Activated CD8-positive, alpha-beta T cell treated with anti-CD3 and anti-CD28 coated beads, Interleukin-2, amount 10 ng/mL, durations not matched to agents 7 days and 5 days (primary cell): ENCODE results near the gene C14orf93. TPM values are rescaled to one million over a fixed set of nuclear protein-coding genes. Genes with fewer than 3 reads are reported as not detected.

Experiments used
- ATAC-seq: fragments of 150-1000 bp; cut with Tn5 transposase; one replicate; pipeline ENCODE4 v1.10.0; 2021; ENCODE audit warnings: moderate library complexity
- CTCF ChIA-PET: fragments of 350-600 bp; sonication (Branson Sonifier 250); formaldehyde crosslinking; loops from one replicate; lab custom pipeline; 2021; ENCODE audit warnings: antibody characterized with exemption; lab: Charles Lee
- POLR2A ChIA-PET: fragments of 350-600 bp; sonication (Branson Sonifier 250); formaldehyde crosslinking; loops from one replicate; lab custom pipeline; 2021; ENCODE audit warnings: antibody characterized with exemption; lab: Charles Lee
- DNase-seq: peaks from one replicate; pipeline ENCODE4 v3.0.0-alpha.2; 2020
- H3K27ac Mint-ChIP-seq: one replicate; pipeline ENCODE4 v1.8.0; 2021; ENCODE audit warnings: mild to moderate bottlenecking, mixed read lengths
- H3K27me3 Mint-ChIP-seq: one replicate; pipeline ENCODE4 v1.8.0; 2021; ENCODE audit warnings: low read depth, mixed read lengths
- H3K36me3 Mint-ChIP-seq: one replicate; pipeline ENCODE4 v1.8.0; 2021; ENCODE audit warnings: low read depth, mixed read lengths
- H3K4me1 Mint-ChIP-seq: one replicate; pipeline ENCODE4 v1.8.0; 2021; ENCODE audit warnings: low read depth, mixed read lengths
- H3K4me3 Mint-ChIP-seq: one replicate; pipeline ENCODE4 v1.8.0; 2021; ENCODE audit warnings: mild to moderate bottlenecking, mixed read lengths
- H3K9me3 Mint-ChIP-seq: one replicate; pipeline ENCODE4 v1.8.0; 2022; ENCODE audit warnings: mixed read lengths; ENCODE audit not compliant: insufficient read depth
- total RNA-seq, 2 experiments: library from RNA; stranded (reverse); gene quantifications; one replicate each; pipeline ENCODE4 v1.2.3, GENCODE V29; 2021

Gene C14orf93
- total RNA-seq, 2 experiments from 2014 or later = 7.8 to 9.0 TPM

DNA sequence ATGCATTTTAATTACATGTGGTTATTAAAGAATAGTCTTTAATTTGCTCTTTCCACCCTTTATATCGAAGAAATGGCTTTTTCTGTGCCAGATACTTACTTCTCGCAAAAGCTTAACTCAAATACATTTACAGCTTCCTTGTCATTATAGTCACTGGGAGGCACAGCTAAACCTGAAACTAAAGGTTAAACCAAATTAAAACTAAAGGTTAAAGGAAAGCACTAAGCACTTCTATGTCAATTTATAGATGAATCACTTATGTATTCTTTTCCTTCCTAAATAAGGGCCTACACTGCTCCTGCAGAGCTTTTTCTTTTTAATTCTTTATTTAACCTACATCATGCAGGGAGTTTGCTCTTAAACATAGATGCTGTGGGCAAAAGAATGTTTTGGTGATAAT lies 9.1 kb downstream of the C14orf93 start:
- Mint-ChIP-seq H3K27ac (no peak overlapping the region), H3K9me3 (no peaks in the 10 kb centered on the region), H3K4me3 (no peak overlapping the region), H3K36me3 (no peaks in the 10 kb centered on the region), H3K4me1 (peaks cover 7% of the 10 kb centered on the region), H3K27me3 (no peaks in the 10 kb centered on the region)
- no peak for ATAC-seq
- ChIA-PET CTCF (interaction anchor here (0.9 to 2.2 kb wide), 8 partner anchors 14 to 431 kb away, joined by 3 to 14 read pairs (median 4); partner anchors contain the start of gene CDH24), POLR2A (no interaction called here)
- DNase-seq = no peak

DNA sequence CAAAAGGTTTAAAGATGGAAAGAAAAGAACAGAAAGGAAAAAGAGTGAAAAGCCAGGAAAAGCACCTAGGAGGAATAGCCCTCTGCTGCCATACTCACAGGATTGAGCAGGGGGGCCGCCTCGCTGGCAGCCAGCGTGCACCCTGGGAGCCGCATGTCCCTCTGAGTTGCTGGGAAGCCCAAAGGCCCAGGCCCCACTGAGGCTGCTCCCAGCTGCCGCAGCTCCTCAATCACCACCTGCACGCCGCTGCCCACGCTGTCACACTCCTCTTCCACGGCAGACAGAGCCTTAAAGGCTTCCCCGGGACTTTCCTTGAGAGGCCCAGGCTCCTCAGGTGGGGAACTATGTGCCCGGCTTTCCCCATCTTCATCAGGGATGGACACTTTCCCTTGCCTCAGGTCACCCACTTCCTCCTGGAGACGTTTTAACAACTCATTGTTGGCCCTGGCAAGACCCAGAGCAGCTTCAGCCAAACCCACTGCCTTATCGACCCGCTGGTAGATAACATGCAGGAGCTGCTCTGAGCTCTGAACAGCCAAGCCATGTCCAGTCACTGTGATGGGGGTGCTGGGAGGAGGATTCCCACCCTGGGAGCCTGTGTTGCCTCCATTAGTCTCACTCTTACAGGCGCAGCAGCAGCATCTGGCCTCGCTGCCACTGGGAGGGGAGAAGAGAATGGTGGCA lies 11.5 kb downstream of the C14orf93 start:
- ChIA-PET POLR2A (no interaction called here), CTCF (interaction anchor here (0.9 to 4.8 kb wide), 3 partner anchors 13 to 232 kb away, joined by 3 to 91 read pairs (median 7); partner anchors contain the start of gene OXA1L)
- ATAC-seq = no peak
- Mint-ChIP-seq H3K27me3 (no peaks in the 10 kb centered on the region), H3K4me3 (no peak overlapping the region), H3K27ac (no peak overlapping the region), H3K9me3 (no peaks in the 10 kb centered on the region), H3K4me1 (peaks cover 3% of the 10 kb centered on the region), H3K36me3 (no peaks in the 10 kb centered on the region)
- no peak for DNase-seq

DNA sequence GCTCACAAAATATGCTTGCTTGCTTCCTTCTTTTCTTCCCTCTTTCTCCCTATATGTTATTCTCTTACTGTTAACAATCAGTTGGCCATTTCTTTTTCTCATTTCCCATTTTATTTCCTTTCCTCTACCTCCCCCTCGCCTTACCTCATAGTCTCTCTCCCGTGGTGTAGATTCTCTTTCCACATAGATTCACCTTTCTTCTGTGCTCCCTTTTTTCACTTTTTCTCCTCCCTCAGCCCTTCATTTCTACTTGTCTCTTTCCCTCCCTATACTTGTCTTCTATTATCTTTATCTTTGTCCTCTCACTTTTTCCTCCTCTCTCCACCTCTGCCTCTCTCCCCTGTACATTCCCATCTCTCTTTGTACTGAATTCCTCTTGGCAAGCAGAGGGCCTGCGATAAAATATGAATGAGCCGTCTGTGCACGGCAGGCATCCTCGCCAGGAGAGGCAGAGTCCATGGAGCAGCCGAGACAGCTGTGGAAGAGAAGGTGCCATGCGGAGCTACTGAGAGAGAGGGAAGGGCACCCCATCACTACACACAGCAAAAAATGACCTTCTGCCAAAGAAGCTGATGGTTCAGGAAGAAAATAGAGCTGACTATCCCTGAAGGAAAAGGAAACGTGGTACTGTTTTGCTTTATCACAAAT lies 12.1 kb downstream of the C14orf93 start:
- Mint-ChIP-seq H3K27me3 (no peaks in the 10 kb centered on the region), H3K9me3 (no peaks in the 10 kb centered on the region), H3K27ac (no peak overlapping the region), H3K4me1 (peaks cover 3% of the 10 kb centered on the region), H3K4me3 (no peak overlapping the region), H3K36me3 (peaks cover 2% of the 10 kb centered on the region)
- DNase-seq (no peak), ATAC-seq (no peak)
- ChIA-PET POLR2A (interaction anchor here (3.6 kb wide), 1 partner anchor 9 kb away, joined by 21 read pairs; no protein-coding TSS in a partner anchor), CTCF (interaction anchor here (0.9 to 6.6 kb wide), 4 partner anchors 12 to 231 kb away, joined by 3 to 255 read pairs (median 49); partner anchors contain the start of genes CDH24 and OXA1L)

DNA sequence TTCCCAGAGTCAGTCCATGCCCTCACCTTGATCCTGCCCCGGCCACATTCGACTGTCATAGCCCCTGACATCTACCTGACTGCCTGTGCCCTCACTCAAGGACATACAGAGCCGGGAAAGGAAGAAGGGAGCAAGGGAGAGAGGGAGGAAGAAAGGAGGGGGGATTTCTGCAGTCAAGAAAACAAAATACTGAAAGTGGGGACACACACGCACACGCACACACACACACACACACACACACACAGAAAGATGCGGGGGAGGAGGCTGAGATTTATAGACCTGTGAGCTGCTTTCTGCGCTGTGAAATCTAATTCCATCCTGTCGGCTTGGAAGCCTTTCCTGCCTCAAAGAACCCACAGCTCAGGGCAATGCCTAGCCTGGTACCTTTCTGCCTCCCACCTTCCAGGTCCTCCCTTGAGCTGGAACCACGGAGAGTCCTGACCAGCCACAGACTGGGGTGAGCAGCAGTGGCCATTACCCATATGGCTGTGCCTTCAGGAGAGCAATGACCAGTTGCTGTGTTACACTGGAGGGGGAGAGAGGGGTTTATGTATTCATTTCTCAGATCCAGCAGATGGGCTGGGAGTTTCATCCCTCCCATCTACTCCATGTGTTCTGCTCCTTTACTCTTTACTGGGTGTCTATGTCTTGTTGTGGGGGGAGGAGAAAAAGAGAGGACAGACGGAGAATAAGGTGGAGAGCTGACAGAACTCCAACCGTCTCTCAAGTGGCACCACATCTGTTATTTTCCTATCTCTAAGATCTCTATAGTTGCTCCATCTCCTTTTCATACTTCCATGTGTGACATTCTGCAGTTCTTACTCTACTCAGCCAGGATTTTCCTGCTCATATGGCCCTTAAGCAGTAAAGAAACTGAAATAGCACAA lies 12.9 kb downstream of the C14orf93 start:
- POLR2A ChIA-PET = interaction anchor here (0.7 to 3.6 kb wide), 2 partner anchors 9 to 10 kb away, joined by 3 to 21 read pairs; no protein-coding TSS in a partner anchor
- Mint-ChIP-seq H3K36me3 (peaks cover 2% of the 10 kb centered on the region), H3K27ac (no peak overlapping the region), H3K4me3 (no peak overlapping the region), H3K4me1 (peaks cover 3% of the 10 kb centered on the region), H3K27me3 (no peaks in the 10 kb centered on the region), H3K9me3 (no peaks in the 10 kb centered on the region)
- no peak for DNase-seq
- ATAC-seq = no peak
- CTCF ChIA-PET = interaction anchor here (0.8 to 6.6 kb wide), 9 partner anchors 11 to 427 kb away, joined by 5 to 255 read pairs (median 42); partner anchors contain the start of gene CDH24

DNA sequence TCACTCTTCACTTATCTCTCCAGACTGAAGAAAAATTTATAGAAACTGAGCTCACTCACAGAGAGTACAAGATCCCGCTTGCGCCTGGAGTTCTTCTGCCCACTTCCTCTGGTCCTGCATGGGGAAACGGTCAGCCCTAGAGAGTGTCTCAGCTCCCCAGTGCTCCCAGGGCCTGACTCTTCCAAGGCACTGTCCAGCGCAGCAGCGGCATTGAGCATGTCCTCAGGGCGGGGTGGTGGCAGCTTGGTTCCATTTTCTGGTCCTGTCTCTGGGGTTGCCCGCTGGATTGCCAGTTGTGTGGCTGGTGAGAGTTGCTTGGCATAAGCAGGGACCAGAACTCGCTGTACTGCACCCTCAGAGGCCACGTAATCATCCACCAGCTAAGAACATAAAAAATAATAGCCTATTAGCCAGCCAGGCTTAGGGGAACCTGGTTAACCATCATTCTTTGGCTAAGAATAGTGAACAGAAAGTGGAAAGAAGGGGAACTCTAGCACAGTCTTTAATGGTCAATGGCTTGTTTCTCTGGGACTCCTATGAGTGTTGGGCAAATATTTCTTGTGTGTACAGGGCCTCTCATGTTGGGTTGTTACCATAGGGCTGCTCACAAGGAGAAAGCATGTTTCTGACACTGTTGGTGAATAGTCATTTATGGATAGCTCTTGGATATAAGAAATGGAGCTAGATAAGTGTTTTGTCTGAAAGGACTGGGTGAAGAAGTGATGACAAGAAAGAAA lies 13.9 kb downstream of the C14orf93 start:
- DNase-seq (no peak), ATAC-seq (no peak)
- no peak overlapping the region for H3K4me3 Mint-ChIP-seq
- H3K9me3 Mint-ChIP-seq = no peaks in the 10 kb centered on the region
- H3K36me3 Mint-ChIP-seq = peaks cover 4% of the 10 kb centered on the region
- ChIA-PET CTCF (interaction anchor here (0.8 to 6.6 kb wide), 20 partner anchors 10 to 426 kb away, joined by 3 to 255 read pairs (median 13); partner anchors contain the start of genes AJUBA, CDH24, PRMT5 and PSMB11), POLR2A (interaction anchor here (1.3 to 3.6 kb wide), 2 partner anchors 10 to 11 kb away, joined by 3 to 21 read pairs; no protein-coding TSS in a partner anchor)
- H3K27ac Mint-ChIP-seq = no peak overlapping the region
- H3K4me1 Mint-ChIP-seq = peaks cover 3% of the 10 kb centered on the region
- no peaks in the 10 kb centered on the region for H3K27me3 Mint-ChIP-seq

DNA sequence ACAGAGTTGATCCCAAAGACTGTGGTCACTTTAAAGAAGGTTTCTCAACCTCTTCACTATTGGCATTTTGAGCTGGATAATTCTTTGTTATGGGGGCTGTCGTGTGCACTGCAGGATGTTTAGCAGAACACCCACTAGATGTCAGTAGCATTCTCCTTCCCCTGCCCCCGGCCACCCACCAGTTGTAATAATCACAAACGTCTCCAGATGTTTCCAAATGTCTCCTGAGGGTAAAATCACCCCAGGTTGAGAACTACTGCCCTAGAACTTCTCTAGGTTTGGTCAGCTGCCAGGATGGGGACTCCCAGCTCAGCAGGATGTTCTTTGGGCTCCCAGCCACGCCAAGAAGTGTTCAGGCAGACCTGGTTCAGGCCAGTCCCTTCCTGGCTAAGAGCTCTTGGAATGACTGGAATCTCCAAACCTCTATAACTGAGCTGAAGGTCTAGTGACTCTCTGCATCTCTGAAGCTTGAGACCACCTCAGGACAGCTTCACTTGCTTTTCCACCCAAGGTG lies 15.1 kb downstream of the C14orf93 start:
- ATAC-seq (peak; percentile 83), DNase-seq (peak; percentile 56)
- H3K27ac Mint-ChIP-seq = no peak overlapping the region
- no peaks in the 10 kb centered on the region for H3K27me3 Mint-ChIP-seq
- ChIA-PET POLR2A (interaction anchor here (1.0 to 3.6 kb wide), 6 partner anchors 9 to 101 kb away, joined by 3 to 21 read pairs (median 3); partner anchors contain the start of gene C14orf119), CTCF (interaction anchor here (0.6 to 6.6 kb wide), 35 partner anchors 9 to 1453 kb away, joined by 3 to 255 read pairs (median 6); partner anchors contain the start of genes AJUBA, CDH24, PRMT5 and PSMB11)
- H3K4me3 Mint-ChIP-seq = no peak overlapping the region
- peaks cover 3% of the 10 kb centered on the region for H3K4me1 Mint-ChIP-seq
- H3K9me3 Mint-ChIP-seq = no peaks in the 10 kb centered on the region
- H3K36me3 Mint-ChIP-seq = peaks cover 4% of the 10 kb centered on the region

DNA sequence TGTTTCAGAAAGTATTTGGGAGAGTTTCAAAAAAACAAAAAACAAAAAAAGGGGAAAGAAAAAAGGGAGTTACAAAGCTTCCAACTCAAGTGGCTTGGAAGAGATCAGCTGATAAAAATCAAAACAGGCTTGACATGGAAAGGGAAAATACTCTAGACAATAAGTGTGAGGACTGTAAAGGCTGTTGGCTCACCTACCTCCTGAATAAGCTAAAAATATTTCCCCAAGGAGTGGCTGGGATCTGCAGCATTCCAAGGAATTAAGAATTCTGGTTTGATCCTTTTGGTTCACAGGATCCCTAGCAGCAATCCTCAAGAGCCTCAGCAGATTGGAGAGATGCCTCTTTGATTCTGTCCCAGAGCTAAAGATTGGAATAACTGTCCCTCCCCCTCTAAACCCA lies 16.4 kb downstream of the C14orf93 start:
- ATAC-seq (no peak), DNase-seq (no peak)
- peaks cover 3% of the 10 kb centered on the region for H3K4me1 Mint-ChIP-seq
- peaks cover 4% of the 10 kb centered on the region for H3K36me3 Mint-ChIP-seq
- H3K4me3 Mint-ChIP-seq = no peak overlapping the region
- H3K27me3 Mint-ChIP-seq = no peaks in the 10 kb centered on the region
- no peak overlapping the region for H3K27ac Mint-ChIP-seq
- no peaks in the 10 kb centered on the region for H3K9me3 Mint-ChIP-seq
- ChIA-PET POLR2A (interaction anchor here (1.1 to 2.3 kb wide), 2 partner anchors 14 to 36 kb away, joined by 3 to 13 read pairs; no protein-coding TSS in a partner anchor), CTCF (interaction anchor here (0.9 to 6.6 kb wide), 13 partner anchors 11 to 423 kb away, joined by 3 to 255 read pairs (median 21); partner anchors contain the start of genes AJUBA, CDH24 and PRMT5)

DNA sequence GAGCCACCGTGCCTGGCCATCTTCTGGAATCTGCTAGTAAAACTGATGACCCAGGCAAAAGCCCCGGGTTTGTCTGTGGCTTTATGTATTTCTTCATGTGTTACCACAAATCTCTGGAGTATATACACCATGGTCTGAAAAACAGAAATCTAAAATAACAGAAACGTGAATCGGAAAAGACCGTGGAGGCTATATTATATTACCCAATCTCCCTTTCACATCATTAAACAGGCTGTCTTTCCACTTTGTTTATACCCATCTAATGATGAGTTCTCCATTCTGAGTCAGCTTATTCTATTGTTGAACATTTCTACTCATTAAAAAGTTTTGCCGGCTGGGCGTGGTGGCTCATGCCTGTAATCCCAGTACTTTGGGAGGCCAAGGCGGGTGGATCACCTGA lies 18.1 kb downstream of the C14orf93 start:
- POLR2A ChIA-PET = interaction anchor here (0.7 to 2.3 kb wide), 2 partner anchors 15 to 283 kb away, joined by 3 to 13 read pairs; no protein-coding TSS in a partner anchor
- Mint-ChIP-seq H3K27me3 (no peaks in the 10 kb centered on the region), H3K4me3 (no peak overlapping the region)

DNA sequence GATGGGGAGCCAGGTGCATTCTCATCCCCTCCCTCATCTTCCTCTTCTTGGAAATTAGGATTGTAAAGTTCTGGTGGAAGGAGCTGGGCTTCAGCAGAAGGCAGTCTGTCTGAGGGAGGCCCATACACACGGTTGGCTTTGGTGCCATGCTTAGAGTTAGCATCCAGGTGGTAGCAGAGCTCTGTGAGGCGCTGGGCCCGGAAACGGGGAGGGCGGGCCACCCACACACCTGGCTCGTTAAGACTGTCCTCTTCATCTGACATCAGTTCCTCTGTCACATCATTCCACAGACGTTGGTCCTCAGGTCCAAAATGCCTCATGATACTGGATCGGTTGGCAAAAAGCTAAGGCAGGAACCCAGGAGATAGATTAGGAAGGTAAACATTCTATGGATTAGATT lies 22.7 kb downstream of the C14orf93 start:
- DNase-seq (no peak), ATAC-seq (no peak)
- Mint-ChIP-seq H3K27me3 (no peaks in the 10 kb centered on the region), H3K4me1 (no peaks in the 10 kb centered on the region), H3K27ac (no peak overlapping the region), H3K9me3 (no peaks in the 10 kb centered on the region), H3K4me3 (no peak overlapping the region), H3K36me3 (peaks cover 2% of the 10 kb centered on the region)
- ChIA-PET POLR2A (interaction anchor here (0.5 to 1.1 kb wide), 3 partner anchors 10 to 107 kb away, joined by 3 read pairs; partner anchors contain the start of gene ACIN1), CTCF (interaction anchor here (0.8 to 9.7 kb wide), 35 partner anchors 9 to 1492 kb away, joined by 3 to 489 read pairs (median 13); partner anchors contain the start of genes ACIN1, C14orf119, CDH24 and HAUS4)

More for the DNA sequence above, 18.1 kb downstream of the C14orf93 start:
- no peak overlapping the region for H3K27ac Mint-ChIP-seq
- peaks cover 4% of the 10 kb centered on the region for H3K36me3 Mint-ChIP-seq
- peaks cover 3% of the 10 kb centered on the region for H3K4me1 Mint-ChIP-seq
- H3K9me3 Mint-ChIP-seq = no peaks in the 10 kb centered on the region
- DNase-seq = no peak
- ATAC-seq = no peak
- CTCF ChIA-PET = interaction anchor here (1.3 to 6.6 kb wide), 5 partner anchors 16 to 86 kb away, joined by 3 to 255 read pairs (median 59); partner anchors contain the start of gene CDH24
